HepG2 (cell line): Measurements from ENCODE around the gene NAA35. TPM values are rescaled to one million over a fixed set of nuclear protein-coding genes. Genes with fewer than 3 reads are reported as not detected.

Experiments used
- polyA plus RNA-seq, 8 experiments: library from polyadenylated mRNA; depleted of rRNA in 3 of 8; stranded (reverse) in 7 of 8; unstranded in 1 of 8; fragments of >200 nt; fragmentation: Illumina TruSeq in 4 of 8; extraction: Trizol in 4 of 8; gene quantifications; 2 replicates each; pipeline versions ENCODE4 v1.2.1 to v1.2.3, GENCODE V29; 2011 to 2016; ENCODE audit warnings: low read depth in 4 of 8, missing spikeins in 1 of 8, mixed read lengths in 1 of 8; ENCODE audit not compliant: insufficient read depth in 1 of 8
- total RNA-seq, 5 experiments: library from RNA; depleted of rRNA; stranded (reverse); fragments of >200 nt; fragmentation: Illumina TruSeq; extraction: Trizol; gene quantifications; 2 replicates each; pipeline ENCODE4 v1.2.3, GENCODE V29; 2016; ENCODE audit warnings: low read depth in 1 of 5

The NAA35 gene
- total and polyA plus RNA-seq, 2 of the 13 experiments (the other 11 are each of a cell fraction or from before 2014, with no cell fraction given): 21.6 to 28.9 TPM

Other genes starting within 250 kb of the NAA35 start
- gene AGTPBP1, start 199.2 kb upstream of the NAA35 start, total RNA-seq (2016; rRNA removed; fragmentation: Illumina TruSeq; extraction: Trizol): 22.3 and 23.9 TPM in 2 replicates
- gene AGTPBP1, start 199.2 kb upstream of the NAA35 start, polyA plus RNA-seq (2011; rRNA removed): 8.8 and 9.7 TPM in 2 replicates
- gene GOLM1, start 158.4 kb downstream of the NAA35 start, total RNA-seq (2016; rRNA removed; fragmentation: Illumina TruSeq; extraction: Trizol): 0.20 and 0.31 TPM in 2 replicates
- gene GOLM1, start 158.4 kb downstream of the NAA35 start, polyA plus RNA-seq (2011; rRNA removed): 0.30 TPM in 2 replicates